Endothelial cell of umbilical vein (primary cell): ENCODE measurements around the gene CD300LG.

ENCODE experiments used
- CTCF ChIP-seq, 2 donors: IDR thresholded peaks; 1 replicate in 1 of 2; 2 replicates in 1 of 2; pipeline ENCODE4 v1.5.1; 2011; ENCODE audit warnings: low read length in 2 of 2, mild to moderate bottlenecking in 2 of 2, moderate library complexity in 2 of 2, control low read depth in 1 of 2, inconsistent platforms in 1 of 2, low read depth in 1 of 2; ENCODE audit not compliant: insufficient read depth in 1 of 2; ENCODE audit errors: extremely low read depth in 1 of 2
- EZH2 ChIP-seq: IDR thresholded peaks from 2 replicates; pipeline ENCODE4 v1.6.1; 2012; ENCODE audit warnings: borderline replicate concordance, low read depth, mild to moderate bottlenecking, moderate library complexity, low read length, inconsistent platforms; ENCODE audit not compliant: severe bottlenecking
- POLR2A ChIP-seq: IDR thresholded peaks from 2 replicates; pipeline ENCODE4 v1.6.1; 2012; ENCODE audit warnings: low read depth, mild to moderate bottlenecking, control low read depth, low read length
- POLR2AphosphoS5 ChIP-seq: IDR thresholded peaks from 2 replicates; pipeline ENCODE4 v1.6.1; 2012; ENCODE audit warnings: low read depth, mild to moderate bottlenecking, control low read depth, low read length, moderate library complexity; ENCODE audit not compliant: insufficient read depth

- TF ChIP-seq CTCF (IDR thresholded peaks at IDR 0.05; ENCODE audit: extremely low read depth in 1 of 2, insufficient read depth in 1 of 2, low read depth in 1 of 2, low read length in 2 of 2) (peak; percentile 93 to 100), POLR2AphosphoS5 (no peak), EZH2 (no peak), POLR2A (no peak)
These were observed 31.5 kb downstream of the CD300LG start for GRCh38 chr17:43878260-43879175.
